ENCODE results near the gene SLC25A11.
A peak's percentile ranks its signal among the peaks of the same experiment; 100 is the strongest.

SLC25A11 gene

GRCh38 chr17:4966844-4967538, 27.1 kb upstream of the SLC25A11 start:
- DNase-seq (ENCODE audit: low read depth): peak; percentile 80

DNA sequence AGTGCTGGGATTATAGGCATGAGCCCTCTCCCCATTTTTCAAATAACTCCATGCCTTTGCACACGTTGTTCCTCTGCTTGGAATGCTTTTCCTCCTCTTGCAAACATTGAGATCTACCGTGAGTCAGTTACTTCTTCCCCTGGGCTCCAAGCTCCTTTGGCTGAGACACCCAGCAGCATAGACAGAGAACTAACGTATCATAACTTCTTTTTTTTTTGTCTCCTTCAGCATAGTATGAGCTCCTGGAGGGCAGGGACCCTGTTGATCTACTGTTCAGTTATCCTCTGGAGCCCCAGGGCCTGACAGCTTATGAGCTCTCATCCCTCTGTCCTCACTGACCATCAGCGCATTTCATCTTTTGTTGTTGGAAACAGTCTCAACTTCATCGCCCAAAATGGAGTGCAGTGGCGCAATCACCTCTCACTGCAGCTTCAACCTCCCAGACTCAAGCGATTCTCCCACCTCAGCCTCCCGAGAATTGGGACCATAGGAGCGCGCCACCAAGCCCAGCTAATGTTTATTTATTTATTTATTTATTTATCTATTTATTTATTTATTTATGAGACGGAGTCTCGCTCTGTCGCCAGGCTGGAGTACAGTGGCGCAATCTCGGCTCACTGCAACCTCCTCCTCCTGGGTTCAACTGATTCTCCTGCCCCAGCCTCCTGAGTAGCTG, 25.6 kb upstream of the SLC25A11 start:
- no peak for DNase-seq (ENCODE audit: low read depth)

GRCh38 chr17:4960279-4960922, 20.6 kb upstream of the SLC25A11 start:
- no peak for DNase-seq (ENCODE audit: low read depth)

- no peak for DNase-seq (ENCODE audit: low read depth)
These were observed 19.6 kb upstream of the SLC25A11 start for GRCh38 chr17:4959261-4959965.

- DNase-seq (ENCODE audit: low read depth): no peak
These were observed 18.3 kb upstream of the SLC25A11 start for GRCh38 chr17:4958102-4958501.

GRCh38 chr17:4956493-4957061, 16.7 kb upstream of the SLC25A11 start:
- DNase-seq (ENCODE audit: low read depth): peak; percentile 49

GRCh38 chr17:4955091-4955490, 15.2 kb upstream of the SLC25A11 start:
- DNase-seq (ENCODE audit: low read depth): no peak

GRCh38 chr17:4953451-4953961, 13.7 kb upstream of the SLC25A11 start:
- DNase-seq (ENCODE audit: low read depth): no peak

GRCh38 chr17:4951486-4951885, 11.6 kb upstream of the SLC25A11 start:
- DNase-seq (ENCODE audit: low read depth): no peak

DNA sequence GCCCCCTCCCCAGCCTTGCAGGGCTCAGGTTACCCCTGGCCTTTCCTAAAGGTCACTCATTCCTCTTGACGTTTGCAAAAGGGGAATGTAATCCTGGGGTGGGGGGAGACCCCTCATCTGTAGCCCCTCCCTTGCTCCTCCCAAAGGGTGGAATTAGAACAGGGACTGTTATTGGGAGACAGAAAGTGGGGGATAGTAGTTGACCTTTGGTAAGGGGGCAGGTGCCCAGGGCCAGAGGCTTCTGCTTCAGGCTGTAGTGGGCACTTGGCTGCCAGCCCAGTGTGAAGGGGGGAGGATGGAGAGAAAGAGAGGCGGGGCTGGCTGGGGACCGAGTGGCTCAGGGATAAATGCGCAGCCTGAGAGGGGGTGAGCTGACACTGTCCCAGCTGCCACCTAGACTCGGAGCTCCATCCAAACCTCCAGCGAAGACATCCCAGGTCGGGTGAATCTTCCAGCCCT, 10.9 kb upstream of the SLC25A11 start, which contains the start of gene ENO3:
TSS of gene ENO3 (plus strand) at position 374 of the 459 bp plus-strand sequence. CDS start 711 bp downstream, outside the sequence.
- no peak for DNase-seq (ENCODE audit: low read depth)

GRCh38 chr17:4950075-4950745, 10.4 kb upstream of the SLC25A11 start:
- DNase-seq (ENCODE audit: low read depth): peak; percentile 52

GRCh38 chr17:4949321-4950074, 9.7 kb upstream of the SLC25A11 start:
- DNase-seq (ENCODE audit: low read depth): peak; percentile 61

DNA sequence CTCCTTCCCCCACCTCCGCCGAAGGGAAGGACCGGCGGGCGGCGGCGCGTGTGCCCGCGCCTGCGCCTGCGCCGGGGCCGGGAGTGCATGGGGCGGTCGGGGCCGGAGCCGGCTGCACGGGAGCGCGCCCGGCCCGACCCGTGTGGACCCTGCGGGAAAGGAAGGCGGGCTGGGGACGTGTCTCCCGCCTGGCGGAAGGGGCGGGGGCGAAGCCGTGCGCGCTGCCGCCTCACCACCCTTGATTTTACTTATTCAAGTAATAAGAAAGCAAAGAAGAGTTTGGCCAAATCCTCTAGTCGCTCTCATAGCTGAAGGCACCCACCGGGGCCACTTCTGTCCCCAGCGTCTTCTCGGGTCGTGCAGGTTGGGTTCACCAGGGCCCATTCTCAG, 9.1 kb upstream of the SLC25A11 start:
- peak; percentile 47 for DNase-seq (ENCODE audit: low read depth)

- DNase-seq (ENCODE audit: low read depth): peak; percentile 87
These were observed 8.5 kb upstream of the SLC25A11 start, which contains the start of gene PFN1 for GRCh38 chr17:4948166-4948930. TSS of gene PFN1 (minus strand) at chr17:4948530. CDS start at chr17:4948394, 136 bp downstream.

GRCh38 chr17:4947411-4948165, 7.7 kb upstream of the SLC25A11 start:
- DNase-seq (ENCODE audit: low read depth): peak; percentile 60

GRCh38 chr17:4947010-4947410, 7.2 kb upstream of the SLC25A11 start:
- no peak for DNase-seq (ENCODE audit: low read depth)

DNA sequence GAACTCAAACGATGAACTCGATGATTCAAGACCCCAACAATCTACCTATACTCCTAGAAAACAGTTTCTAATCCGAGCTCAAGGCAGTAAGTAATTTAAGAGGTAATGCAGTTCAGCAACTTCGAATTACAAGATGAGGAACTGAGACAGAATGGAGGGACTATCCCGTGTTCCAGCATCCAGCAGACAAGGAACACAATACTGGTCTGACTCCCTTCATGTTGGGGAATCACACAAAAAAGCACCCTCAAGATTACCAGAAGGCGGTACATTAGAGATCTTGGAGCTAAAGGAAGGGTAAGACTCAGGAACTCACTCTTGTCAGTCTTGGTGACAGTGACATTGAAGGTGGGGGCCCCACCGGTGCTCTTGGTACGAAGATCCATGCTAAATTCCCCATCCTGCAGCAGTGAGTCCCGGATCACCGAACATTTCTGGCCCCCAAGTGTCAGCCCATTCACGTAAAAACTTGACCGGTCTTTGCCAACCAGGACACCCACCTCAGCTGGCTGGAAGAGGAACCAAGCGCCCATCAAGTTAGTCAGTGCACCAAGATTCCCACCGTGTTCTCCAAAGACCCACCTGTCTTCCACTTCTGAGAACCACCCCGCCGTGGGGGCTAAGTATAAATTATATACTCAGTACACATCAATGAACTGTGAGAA, 6.6 kb upstream of the SLC25A11 start:
- no peak for DNase-seq (ENCODE audit: low read depth)

- no peak for DNase-seq (ENCODE audit: low read depth)
These were observed 6.1 kb upstream of the SLC25A11 start for GRCh38 chr17:4945944-4946280.
